DMS53 (cell line): ENCODE results near the gene ABCC6.
A peak's percentile ranks its signal among the peaks of the same experiment; 100 is the strongest.

Experiments
- DNase-seq: peaks from one replicate; lab custom pipeline; 2025; lab: John Stamatoyannopoulos, UW

Gene ABCC6

DNA sequence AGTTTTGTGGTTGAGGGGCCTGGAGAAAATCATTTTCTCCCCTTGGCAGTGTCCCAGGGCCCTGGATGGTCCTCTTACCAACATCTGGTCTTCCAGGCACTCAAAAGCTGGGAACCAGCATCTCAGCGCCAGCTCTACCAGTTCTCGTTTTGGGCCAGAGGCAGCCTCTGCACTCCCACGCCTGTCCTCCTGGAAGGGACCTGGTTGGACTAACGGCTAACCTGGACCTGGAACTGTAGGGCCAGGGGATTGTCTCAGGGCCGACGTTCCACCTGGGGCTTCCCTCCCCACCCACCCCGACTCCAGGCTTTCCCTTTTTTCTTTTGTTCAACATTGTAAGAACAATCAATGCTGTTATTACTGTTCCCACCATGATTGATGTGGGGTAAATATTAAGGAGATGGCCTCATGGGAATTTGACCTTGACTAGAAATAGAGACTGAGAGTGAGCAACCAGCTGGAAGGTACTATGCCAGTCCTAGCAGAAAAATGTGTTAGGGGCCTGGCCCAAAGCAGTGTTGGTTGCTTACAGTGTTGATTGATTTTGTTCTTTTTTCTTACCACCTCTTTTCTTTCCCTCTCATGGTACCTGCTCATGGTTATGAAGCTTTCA lies 81.4 kb downstream of the ABCC6 start:
- no peak for DNase-seq

- no peak for DNase-seq
Measured at GRCh38 chr16:16141141-16141540, 82.2 kb downstream of the ABCC6 start.

DNA sequence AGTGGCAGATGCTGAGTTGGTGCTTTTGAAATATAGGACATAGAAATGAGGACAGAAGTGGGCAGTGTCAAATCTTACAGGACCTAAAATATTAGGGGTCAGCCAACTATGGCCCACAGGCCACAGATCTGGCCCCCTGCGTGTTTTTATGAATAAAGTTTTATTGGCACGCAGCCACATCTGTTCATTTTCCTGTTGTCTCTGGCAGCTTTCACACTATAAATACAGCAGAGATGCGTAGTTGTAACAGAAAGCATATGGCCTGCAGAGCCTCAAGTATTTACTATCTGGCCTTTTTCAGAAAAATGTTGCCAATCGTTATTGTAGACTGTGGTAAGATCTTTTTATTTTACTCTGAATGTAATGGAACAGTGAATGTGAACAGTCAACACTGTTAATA lies 82.8 kb downstream of the ABCC6 start:
- DNase-seq: no peak

- no peak for DNase-seq
Measured at GRCh38 chr16:16139806-16140205, 83.5 kb downstream of the ABCC6 start.

- no peak for DNase-seq
Measured at GRCh38 chr16:16139061-16139460, 84.2 kb downstream of the ABCC6 start.

DNA sequence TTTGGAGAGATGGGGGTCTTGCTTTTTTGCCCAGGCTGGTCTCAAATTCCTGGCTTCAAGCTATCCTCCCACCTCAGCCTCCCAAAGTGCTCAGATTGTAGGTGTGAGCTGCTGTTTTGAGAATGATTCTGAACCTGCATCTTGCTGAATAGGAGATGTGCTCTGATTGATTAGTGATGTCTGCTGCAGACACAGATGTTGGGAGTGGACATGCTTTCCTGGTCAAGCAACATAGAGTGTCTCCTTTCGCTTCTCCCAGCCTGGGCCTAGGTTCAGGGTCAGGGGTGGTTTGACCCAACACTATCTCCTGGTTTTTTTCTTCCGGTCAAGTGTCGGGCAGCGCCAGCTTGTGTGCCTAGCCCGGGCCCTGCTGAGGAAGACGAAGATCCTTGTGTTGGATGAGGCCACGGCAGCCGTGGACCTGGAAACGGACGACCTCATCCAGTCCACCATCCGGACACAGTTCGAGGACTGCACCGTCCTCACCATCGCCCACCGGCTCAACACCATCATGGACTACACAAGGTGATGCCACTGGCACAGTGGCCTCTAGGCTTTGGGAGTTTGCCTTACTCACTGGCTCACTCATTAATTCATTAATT lies 85.2 kb downstream of the ABCC6 start:
- DNase-seq: no peak

DNA sequence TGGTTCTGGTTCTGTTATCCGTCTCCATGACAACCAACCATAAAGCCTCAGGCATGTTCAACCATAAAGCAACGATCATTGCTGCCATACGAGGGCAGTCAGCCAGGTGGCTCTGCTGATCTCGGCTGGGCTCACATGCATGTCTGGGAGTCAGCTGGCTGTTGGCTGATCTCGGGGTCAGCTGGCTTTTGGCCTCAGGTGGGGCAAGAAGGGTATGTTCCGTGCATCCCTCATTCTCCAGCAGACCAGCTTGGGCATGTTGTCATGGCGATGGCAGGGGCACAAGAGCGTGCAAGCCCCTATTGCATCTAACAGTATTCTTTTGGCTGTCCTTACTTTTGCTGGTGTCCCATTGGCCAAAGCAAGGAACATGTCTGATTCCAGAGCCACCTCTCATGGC lies 86.2 kb downstream of the ABCC6 start:
- DNase-seq: no peak

- no peak for DNase-seq
Measured at GRCh38 chr16:16136588-16136987, 86.7 kb downstream of the ABCC6 start.

- no peak for DNase-seq
Measured at GRCh38 chr16:16133943-16134604, 89.2 kb downstream of the ABCC6 start.

DNA sequence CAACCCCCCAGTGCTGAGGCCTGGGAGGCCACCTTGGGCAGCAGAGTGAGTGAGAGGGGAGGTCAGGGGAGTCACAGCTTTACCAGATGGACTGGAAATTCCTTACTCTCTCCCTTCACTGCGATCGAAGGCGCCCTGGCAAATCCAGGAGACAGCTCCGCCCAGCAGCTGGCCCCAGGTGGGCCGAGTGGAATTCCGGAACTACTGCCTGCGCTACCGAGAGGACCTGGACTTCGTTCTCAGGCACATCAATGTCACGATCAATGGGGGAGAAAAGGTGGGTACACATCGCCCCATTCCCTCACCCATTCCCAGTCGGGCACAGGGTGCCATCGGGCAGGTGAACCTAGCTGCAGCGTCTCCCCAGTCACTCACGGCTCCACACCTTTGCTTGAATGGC lies 91.6 kb downstream of the ABCC6 start:
- no peak for DNase-seq

DNA sequence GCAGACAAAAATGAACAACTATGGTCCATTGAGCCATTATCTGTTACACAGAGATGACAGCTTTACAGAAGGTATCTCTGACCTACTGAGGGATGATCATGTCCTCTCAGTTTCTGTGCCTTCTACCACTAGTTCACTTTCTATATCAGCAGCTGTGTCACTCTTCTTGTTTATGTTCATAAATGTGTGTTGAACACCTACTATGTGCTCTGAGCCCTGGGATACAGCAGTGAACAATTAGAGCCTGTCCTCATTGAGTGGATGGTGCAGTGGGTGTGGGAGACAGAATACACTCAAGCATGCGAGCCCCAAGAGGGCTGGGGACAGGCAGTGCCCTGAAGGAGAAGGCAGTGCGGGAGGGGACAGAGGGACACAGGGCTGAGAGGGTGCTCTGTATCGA lies 92.1 kb downstream of the ABCC6 start:
- DNase-seq: no peak

- DNase-seq: peak; percentile 77
Measured at GRCh38 chr16:16127469-16128116, 95.7 kb downstream of the ABCC6 start.

GRCh38 chr16:16126896-16127295 lies 96.4 kb downstream of the ABCC6 start:
- no peak for DNase-seq

DNA sequence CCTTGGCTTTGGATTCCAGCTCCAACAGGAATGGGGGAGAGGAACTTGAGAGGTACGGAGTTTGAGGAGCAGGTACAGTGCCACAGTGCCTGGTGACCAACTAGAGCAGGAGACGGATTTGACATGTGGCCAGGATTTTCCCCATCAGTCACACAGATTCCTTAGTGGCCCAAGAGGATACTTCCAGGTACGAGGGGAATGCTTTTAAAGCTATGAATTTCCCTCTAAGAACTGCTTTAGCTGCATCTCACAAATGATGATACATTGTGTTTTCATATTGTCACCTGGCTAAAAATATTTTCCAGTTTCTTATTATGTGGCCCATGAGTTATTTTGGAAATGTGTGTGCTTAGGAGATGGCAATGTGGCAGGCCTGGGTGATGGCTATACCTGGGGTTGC lies 98.3 kb downstream of the ABCC6 start:
- no peak for DNase-seq

- no peak for DNase-seq
Measured at GRCh38 chr16:16124438-16124837, 98.9 kb downstream of the ABCC6 start.

- no peak for DNase-seq
Measured at GRCh38 chr16:16122264-16122663, 101.0 kb downstream of the ABCC6 start.

GRCh38 chr16:16121185-16121727 lies 102.0 kb downstream of the ABCC6 start:
- DNase-seq: no peak

DNA sequence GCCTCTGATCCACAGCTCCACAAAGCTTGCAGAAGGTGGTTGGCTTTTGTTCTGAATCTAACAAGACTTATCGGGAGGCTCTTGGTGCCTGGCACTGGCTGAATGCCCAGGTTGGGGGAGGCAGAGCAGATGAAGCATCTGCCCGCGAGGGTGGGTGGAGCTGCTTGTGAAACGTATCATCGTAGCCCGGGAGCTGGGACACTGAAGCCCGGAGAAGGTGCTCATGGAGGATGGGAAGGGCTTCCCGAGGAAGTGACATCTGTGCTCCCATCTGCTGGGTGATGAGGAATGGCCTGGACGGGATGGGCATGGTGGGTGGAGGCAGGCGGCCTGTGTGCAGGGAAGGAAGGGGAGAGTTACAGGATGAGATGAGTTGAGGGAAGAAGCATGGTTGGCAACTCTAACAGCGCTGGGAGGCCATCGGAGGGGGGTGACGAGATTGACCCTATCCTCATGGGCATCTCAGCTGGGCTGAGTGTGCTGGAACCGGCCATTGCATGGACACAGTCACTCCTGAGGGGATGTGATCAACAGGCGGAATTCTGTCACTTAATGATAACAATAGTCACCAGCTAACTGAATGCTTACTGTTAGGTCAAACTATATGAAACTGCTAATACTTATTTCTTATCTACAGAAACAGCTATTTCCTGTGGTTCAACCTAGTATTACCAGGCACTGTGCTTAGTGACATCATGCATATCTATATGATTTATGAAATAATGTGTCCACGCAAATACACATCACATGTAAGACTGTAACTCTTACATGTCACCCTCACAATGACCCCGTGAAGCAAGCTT lies 102.7 kb downstream of the ABCC6 start:
- DNase-seq: peak; percentile 33

DNA sequence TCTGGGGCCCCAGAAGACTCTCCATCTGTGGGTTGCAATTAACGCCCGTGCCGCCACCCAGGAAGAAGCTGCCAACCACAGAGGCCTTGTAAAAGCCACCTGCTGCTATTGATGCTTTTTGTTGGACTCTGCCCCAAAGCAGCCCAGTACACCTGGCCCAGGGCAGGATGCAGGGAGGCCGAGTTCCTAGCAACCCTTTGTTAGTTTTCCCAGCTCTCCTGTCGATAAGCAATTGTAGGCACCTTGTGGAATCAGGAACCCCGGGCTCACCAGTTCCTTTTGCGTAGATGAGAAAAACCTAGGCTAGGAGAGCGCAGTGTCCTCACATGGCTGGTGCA lies 103.3 kb downstream of the ABCC6 start:
- peak; percentile 33 for DNase-seq

DNA sequence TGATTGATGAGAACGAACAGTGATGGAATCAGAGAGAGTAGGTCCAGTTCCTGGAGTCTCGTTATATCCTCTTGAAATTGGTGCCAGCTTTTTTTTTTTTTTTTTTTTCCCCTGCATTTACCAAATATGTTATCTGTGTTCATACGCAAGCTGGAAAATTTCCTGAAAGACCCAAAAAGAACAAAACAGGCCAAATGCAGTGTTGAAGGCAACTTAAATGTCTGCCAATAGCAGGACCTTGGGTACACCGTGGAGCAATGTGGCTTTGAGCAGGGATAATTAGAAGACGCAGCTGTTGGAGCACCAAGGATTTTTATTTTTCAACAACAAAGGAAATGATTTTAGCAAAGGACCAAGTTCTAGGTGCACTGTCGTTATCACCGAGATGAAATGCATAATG lies 105.0 kb downstream of the ABCC6 start:
- DNase-seq: no peak

- no peak for DNase-seq
Measured at GRCh38 chr16:16116841-16117240, 106.5 kb downstream of the ABCC6 start.

- DNase-seq: no peak
Measured at GRCh38 chr16:16113076-16113475, 110.2 kb downstream of the ABCC6 start.
